GM21737 (cell line): ENCODE measurements around the gene PRKCE.

Experiments
- ATAC-seq: cut with Tn5 transposase; IDR thresholded peaks from one replicate; pipeline ENCODE4 v1.9.1; 2021; ENCODE audit warnings: mild to moderate bottlenecking, moderate library complexity; ENCODE audit not compliant: unreplicated experiment

The PRKCE gene

DNA sequence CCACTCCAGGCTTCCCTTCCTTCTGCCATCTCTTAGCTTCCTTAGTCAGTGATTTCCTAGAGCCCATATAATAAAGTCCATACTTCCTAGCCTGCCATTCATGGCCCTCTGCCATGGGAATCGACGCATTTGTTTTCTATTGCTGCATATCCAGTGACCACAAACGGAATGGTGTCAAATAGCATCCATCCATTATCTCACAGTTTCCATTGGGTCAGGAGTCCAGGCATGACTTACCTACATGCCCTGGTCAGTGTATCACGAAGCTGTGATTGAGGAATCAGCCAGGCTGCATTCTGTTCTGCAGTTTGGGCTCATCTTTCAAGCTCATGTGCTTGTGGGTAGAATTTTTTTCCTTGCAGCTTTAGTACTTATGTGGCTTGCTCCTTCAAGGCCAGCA is 436.0 kb downstream of the PRKCE start:
- ATAC-seq, result no peak

DNA sequence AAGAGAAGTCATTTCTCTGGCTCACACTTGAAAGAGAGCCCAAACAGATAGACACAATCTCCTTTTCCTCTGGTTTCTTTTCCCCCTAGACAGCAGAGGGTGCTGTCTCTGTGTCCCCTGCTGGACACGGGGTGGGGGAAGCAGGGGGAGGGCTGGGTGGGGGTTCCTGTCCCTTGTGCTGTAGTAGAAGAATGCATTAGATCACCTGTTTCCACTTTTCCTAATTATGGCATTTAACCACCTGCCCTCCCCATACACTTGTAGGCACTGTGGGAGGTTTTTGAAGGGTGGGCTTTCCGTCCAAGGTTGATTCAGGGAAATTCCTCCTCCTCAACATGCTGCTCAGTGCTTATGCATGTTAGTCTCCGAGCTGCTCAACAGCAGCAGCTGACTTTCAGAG is 439.5 kb downstream of the PRKCE start:
- no peak for ATAC-seq

DNA sequence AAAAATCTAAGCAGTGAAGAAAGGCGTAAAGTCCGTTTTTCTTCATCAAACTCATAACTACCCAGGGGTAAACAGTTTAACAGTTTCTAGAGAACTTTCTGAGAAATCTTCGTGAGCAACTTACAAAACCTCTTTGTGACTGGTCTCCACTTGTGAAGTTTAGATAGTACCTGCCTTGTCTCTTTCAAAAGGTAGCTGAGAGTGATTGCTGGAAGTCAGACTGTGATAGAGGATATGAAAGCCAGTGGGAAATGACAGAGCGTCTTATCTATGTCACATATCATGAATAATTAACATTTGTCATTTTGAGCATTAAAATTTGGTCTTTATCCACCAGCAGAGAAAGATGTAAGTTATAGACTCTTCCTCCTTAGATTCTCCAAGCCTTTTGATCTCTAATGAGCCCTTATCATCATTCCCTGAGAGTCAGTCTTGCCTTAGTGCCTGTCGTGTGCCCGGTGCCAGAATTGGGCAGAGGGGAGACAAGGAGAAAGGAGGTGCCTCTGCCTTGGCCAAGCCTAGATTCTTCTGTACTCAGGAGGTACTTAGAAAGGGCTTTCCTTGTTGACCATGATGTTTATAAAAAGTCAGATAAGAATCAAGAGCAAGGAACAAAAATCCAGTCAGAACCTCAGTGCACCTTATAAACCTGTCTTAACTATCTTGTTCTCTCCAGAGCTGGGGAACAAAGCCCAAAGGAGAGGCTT is 440.6 kb downstream of the PRKCE start:
- ATAC-seq, result no peak

DNA sequence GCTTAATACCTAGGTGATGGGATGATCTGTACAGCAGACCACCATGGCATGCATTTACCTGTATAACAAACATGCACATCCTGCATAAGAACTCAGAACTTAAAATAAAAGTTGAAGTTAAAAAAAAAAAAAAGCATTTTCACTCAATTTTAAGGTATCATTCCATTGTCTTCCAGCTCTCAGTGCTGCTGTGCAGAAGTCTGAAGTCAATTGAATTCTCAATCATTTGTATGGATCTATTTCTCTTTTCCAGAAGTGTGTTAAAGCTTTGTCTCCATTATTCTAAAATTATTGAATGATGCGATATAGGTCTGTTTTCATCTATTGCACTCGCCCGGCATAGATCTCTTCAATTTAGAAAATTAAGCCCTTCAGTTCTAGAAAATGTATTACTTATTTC is 443.2 kb downstream of the PRKCE start:
- ATAC-seq, result no peak

DNA sequence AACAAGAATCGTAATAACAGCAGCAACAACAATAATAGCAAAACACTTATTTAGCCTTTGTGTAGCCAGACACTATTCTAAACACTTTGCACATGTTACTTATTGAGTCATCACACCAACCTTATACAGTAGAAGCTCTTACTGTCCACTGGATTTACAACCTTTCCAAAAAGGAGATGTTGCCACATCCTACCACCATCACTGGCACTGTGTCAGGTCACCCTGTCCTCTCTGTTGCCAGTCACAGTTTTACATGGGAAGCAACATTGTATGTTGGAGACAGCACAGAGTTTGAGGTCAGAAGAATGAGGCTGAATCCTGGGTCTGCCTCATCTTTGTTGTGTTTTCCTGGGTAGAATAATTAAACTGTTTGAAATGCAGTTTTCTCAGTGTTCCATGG is 444.4 kb downstream of the PRKCE start:
- no peak for ATAC-seq

DNA sequence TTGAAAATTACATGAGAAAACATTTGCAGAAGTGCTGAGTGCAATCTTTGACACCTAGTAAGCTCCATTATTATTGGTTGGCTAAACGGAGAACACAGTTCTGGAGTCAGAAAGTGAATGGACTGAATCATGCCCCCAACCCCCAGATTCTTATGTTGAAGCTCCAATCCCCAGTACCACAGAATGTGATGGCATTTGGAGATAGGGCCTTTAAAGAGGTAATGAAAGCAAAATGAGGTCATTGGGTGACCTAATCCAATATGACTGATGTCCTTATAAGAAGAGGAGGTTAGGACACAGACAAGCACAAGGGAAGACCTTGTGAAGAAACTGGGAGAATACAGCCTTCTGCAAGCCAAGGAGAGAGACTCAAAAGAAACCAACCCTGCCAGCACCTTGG is 444.8 kb downstream of the PRKCE start:
- ATAC-seq, result no peak

DNA sequence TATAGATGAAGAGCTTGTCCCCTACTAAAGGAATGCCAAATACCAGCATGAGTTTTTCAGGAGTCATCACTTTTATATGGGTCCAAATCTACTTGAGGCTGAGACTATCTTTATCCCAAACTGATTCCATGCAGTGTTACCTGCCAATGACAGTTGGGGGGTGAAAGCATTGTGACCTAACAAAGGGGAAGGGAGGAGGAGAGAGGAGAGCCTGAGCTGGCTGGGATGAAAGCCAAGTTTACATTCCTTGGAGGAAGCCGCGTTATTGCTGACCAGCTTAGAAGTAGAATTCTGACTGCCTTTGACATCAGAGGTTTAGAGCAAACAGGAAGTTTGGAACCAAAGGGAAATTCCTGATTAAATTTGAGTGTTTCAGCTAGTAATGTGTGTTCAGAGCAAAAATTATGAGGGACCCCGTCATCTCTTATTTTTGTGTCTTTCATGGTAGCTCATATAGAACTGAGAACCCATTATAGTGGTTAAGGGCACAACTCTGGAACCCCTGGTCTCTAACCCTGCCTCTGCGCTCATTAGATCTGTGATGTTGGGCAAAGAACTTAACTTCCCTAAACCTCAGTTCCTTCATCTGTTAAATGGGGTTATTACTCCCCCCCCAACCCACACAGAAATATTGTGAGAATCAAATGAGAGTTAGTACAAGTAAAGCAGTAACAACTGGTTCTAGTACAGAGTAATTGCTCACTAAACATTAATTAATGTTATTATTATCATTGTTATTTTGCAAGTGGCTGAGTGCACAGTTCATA is 446.4 kb downstream of the PRKCE start:
- no peak for ATAC-seq

DNA sequence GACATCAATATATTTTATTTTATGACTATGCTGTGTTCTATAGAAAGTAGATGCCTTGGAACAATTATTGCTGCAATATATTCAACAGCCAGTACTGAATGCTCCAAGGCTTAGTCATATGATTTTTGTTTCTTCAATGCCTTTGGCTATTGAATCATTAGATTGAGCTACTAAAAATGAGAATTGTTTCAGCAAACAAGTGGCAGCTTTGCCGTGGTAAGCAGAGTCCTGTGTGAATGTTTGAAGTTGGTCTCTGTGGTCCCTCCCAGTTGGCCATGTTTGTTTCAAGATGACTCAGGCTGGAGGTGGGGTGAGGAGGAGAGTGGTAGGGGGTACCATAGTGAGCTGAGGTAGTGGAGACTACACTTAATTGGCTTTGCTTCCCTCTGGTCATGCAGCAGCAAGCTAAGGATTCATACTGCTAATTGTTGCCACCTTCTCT is 447.2 kb downstream of the PRKCE start:
- ATAC-seq, result no peak

DNA sequence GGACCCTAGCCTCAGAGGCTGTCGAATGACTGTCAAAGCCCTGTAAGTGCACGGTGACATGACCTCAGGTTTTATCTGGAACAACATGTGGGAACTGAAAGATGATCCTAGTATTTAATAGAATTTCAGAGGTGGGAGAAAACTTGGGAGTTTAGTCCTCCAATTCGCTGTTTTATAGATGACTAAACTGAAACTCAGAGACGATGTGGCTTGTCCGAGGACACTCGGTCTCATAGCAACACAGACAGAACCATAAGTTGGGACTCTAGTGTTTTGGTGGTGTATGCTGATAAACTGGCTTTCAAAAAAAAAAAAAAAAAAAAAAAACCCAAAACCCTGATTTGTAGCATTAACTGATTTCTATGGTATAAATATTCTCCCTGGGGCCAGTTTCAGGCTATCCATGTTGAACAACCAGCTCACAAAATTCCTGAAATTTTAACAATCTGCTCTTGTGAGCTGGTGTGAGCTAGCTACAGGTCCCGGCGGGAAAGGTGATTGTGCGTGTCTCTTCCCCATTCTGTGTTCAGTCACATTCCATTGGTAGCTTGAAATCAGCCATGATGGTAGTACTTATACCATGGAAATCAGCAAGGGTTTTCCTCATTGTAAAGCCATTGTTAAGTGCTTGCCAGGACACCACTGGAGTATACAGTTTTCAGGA is 450.2 kb downstream of the PRKCE start:
- no peak for ATAC-seq

DNA sequence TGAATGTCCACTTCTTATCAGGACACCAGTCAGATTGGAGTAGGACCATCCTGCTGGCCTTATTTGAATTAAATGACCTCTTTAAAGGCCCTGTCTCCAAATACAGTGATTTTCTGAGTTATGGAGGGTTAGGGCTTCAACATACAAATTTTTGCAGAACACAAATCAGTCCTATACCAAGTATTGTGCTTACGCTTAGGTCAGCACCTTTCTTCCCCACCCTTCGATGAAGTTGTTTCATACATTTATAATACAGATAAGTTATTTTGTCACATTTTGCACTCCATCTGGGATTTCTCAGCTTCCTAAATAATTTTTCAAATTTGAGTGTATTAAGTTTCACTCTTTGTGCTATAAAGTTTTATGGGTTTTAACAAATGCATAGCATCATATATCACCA is 455.2 kb downstream of the PRKCE start:
- ATAC-seq, result no peak

DNA sequence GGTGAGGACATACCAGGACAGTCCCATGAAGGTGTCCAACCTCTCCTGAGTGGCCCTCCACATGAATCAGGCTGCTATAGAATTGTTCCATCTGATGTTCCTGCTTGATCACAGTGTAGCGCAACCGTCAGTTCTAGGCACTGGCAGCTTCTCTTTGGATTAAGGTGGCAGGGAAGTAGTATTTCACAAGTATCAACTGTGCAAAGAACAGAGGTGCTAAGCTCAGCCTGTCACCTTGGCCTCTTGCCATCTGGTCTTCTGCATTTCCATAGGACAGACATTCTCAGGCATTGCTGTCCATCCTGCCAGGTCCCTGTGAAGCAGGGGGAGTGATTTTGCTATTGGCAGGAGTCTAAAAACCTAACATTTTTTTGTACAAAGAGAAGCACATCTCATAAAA is 463.5 kb downstream of the PRKCE start:
- ATAC-seq, result no peak

DNA sequence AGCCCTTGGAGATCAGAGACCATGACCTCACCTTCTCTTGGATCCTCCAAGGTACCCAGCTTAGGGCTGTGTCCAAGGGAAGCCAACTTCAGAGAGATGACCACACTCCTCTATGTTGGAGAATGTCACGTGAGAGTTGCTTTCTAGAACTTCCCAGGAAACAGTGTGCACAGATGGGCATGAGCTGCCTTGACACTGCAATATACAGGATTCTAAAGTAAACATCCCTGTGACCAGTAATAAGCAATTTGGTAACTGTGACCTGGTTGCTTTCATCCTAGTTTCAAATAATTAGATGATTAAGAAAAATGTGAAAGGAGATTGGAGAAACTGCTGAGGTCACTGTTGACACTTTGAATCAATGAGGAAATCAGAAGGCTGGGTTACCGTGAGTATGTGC is 464.7 kb downstream of the PRKCE start:
- no peak for ATAC-seq

DNA sequence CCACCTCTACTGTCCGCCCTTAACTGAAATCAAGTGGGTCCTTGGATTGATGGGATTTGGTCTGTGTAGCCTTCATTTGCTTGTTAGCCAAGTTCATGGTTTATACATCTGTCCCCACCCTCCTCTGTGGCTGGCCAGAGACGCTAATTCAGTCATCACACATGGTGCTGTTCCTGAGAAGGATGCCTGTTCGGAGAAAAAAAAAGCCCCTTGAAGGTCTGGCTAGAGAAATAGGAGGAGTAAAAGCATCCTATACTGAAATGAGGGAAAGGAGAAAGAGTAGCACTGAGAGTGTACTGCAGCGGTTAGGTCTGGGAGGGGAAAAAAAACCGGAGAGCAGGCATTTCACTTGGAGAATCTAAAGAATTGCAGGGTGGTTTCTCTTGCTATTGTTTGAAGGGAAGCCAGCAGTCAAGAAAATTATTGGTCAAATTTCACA is 465.1 kb downstream of the PRKCE start:
- no peak for ATAC-seq

DNA sequence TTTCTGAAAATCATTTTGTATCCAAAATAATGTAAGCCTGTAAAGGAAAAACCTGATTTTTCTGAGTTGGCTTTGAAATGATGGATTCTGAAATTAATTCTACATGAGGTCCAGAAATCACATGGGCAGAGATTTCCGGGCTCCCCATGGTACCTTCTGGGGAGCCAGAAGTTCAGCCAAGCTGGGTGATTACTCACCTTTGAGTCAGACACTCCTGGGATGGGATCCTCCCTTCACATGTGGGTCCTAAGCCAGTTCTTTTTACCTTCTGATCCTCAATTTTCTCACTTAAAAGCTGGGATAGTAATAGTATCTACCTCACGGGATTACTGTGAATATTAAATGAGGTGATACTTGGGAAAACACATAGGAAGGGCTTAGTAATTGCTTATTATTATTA is 465.9 kb downstream of the PRKCE start:
- ATAC-seq, result no peak

DNA sequence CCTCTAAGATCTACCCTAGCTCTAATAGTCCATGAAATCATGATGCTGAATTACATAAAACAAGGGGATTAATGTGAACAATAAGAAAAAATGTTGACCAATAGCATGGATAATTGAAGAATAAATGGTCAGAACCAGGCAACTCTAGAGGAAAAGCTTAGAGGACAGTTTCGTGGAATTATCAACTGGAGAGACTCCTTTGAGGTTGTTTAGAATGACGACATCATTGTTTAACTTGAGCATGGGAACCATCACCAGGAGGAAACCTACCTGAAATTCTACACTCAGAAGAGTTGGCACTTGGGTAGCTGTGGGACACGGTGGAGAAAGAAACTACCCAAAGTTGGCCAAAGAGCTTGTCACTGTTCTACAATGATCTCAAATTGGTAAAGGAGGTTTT is 466.5 kb downstream of the PRKCE start:
- ATAC-seq, result no peak

DNA sequence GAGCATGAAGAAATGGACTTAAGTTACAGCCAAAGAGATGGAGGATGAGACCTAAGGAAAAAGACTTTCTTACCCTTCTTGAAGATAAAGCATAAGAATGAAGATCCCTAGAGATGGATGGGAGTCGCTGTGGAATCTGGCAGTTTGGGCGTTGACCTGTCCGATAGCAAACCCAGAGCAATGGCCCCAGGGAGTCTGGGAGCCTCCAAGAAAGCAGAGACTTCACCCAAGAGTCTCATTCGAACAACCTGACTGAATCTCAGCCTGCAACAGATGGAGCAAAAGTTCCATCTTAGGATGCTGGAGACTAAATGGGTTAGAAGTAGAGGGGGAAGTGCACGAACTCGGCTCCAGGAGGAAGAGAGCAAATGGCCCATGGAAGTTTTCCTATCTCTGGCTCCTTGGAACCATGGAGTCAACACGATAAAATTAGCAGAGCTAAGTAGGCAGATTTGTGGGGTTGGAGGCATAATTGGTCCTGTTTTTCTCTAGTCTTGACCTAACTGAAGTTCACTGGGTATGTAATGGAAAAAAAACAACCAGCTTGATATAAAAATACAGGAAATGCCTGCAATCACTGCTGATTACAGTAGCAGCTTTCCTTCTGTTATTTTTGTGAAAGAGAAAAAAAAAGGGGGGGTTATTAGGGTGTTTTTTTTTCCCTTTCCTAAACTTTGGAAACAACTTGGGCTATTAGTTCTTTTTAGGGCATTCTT is 467.3 kb downstream of the PRKCE start:
- no peak for ATAC-seq

DNA sequence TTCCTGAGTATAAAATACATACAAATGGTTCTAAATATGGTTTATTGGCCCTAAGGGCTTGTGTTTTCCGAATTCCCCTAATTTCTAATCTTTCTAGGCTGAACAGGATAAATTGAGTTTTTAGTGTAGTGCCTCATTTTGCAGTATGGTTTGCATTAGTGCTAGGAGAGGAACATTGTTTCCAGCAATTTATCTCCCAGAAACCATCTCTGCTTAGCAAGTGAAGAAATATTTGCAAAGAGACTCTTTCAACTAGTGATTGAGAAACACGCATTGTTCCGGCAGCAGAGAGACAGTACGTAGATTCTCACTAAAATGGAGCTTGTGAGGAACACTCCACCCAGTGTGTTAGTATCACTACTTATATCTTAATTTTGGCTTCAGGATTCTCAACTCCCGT is 468.0 kb downstream of the PRKCE start:
- ATAC-seq, result no peak

DNA sequence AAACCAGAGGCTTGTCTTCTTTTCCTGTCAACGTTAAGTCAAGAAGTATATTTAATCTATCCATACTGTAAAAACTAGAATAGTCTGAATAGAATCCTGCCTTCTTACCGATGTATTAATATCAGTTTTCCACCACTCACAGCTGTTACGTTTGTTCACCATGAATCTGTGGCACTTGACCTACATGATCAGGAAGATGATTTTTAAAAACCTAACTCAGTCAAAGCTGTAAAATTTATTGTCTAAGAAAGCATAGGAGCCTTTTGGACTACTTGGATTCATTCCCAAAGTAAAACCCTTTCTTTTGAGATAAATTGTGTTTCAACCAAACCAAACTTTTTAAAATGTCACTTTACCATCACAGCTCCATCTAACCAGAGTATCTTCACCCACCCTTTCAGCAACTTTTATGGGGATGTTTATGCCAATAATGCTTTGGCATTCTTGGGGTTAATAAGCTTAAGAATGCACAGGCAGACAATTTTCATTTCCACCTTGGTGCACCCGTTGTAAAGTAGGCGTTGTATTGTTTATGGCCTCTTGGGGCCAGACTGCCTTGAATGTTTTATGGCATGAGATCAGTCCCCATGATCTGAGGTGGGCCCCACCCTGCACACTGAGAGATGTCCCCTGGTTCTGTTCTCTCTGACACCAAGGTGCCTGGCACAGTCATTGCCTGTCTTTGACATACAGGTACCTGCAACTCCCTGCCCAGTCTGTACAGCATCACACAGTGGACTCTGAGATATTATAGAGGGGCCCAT is 469.5 kb downstream of the PRKCE start:
- ATAC-seq, result no peak

DNA sequence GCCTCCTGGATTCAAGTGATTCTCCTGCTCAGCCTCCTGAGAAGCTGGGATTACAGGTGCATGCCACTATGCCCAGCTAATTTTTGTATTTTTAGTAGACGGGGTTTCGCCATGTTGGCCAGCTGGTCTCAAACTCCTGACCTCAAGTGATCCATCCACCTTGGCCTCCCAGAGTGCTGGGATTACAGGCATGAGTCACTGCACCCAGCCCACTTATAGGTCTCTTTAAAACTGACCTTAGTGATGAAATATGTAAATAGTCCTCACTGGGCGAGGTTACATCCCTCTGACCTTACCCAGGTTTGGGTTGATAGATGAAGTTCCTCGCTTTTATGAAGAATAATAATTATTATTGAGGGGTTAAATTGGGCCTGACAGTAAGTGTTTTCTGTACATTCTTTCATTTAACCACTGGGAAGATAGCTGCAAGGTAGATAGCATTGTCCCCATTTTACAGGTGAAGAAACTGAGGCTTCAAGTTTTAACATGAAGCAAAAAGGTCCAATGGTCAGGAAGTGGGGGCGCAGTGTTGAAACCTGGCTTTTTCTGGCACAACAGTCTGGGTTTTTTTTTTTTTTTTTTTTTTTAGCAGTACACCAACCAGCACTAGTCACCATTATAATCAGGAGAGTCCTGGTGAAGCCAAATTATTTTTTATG is 471.0 kb downstream of the PRKCE start:
- no peak for ATAC-seq

DNA sequence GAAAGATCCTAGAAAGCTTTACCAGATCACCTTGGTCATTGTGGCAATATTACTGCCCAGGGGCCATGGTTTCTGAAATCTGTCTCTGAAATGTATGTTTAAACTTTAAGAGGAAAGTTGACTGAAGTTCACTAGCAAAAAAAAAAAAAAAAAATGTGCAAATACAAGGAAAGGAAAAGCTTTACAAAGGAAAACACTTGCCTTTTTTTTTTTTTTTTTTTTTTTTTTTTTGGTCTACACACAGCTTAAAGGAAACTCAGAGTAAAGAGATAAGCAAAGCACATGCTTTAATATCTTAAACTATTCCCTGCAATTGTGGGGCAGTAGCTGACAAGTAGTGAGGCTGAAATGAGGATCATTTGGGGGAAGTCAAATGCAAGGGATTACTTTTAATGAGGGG is 471.5 kb downstream of the PRKCE start:
- ATAC-seq, result no peak
